Stimulated activated CD4-positive, alpha-beta T cell treated with anti-CD3 and anti-CD28 coated beads, Interleukin-4, amount 100 ng/mL, for 48 hours (primary cell): ENCODE results near the gene NDFIP1.
"Not testable (repeated sequence)": the region's sequence is repeated elsewhere in the genome, so short reads cannot be mapped to it uniquely, and the experiment has no call there.

Experiments used
- DNase-seq, 2 donors: peaks; one replicate each; pipeline ENCODE4 v3.0.0-alpha.2; 2020; ENCODE audit warnings: low read depth in 2 of 2

NDFIP1 gene

DNA sequence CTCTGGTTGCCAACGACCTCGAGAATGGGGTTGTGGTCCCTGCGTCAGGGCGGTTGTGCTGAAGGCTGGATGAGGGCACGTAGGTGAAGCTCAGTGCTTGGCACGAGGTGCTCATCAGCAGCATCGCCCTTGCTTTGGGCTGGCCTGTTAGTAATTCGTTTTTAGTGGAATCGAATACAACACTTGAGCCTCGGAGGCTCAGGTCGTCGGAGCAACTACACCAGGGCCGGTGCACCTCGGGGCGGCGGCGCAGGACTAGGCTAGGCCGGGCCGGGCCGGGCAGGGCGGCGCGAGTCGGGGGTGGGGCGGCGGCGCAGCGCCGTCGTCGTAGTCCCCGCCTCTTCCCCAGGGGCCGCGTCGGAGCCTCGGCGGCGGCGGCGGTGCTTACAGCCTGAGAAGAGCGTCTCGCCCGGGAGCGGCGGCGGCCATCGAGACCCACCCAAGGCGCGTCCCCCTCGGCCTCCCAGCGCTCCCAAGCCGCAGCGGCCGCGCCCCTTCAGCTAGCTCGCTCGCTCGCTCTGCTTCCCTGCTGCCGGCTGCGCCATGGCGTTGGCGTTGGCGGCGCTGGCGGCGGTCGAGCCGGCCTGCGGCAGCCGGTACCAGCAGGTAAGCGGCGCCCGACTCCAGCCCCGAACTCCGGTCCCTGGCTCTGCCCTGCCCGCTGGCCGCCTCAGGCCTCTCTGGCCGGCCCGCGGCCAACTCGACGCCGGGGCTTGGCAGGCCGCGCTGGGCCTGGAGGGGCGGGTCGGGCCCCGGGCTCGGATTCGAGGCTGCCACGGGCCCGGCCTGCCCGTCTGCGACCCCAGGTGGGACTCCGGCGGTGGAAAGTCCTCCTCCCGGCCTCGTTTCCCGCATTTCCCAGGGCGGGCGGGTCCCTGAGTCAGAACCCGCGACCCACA, at the start of gene NDFIP1:
Gene NDFIP1 (plus strand): TSS at position 348 of the 899 bp plus-strand sequence. CDS start 196 bp downstream, at position 544.
- peak; percentile 81 to 84 for DNase-seq

DNA sequence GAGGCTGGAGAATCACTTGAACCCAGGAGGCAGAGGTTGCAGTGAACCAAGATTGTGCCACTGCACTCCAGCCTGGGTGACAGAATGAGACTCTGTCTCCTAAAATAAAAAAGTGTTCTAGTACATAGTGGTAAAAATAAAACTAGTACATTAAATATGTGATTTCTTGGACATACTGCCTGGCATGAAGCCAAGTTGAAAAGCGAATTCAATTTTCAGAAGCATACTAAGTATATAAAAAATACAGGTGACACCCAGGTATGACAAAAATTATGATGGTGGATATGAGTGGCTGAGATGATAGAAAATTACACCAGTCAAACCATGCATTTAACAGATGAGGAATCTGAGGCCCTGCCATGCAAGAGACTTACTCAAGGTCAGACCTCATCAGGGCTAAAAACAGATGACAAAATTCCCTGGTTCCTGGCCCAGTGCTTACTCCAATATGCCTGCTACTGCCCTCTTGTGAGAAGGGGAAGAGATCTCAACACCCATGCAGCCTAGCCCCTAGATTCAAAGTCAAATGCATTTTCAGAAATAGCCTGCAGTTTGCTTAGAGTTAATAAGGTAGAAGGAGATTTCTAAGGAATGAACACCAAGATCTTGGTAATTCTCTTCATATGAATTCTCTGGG, 49.2 kb upstream of the NDFIP1 start:
- no peak for DNase-seq

DNA sequence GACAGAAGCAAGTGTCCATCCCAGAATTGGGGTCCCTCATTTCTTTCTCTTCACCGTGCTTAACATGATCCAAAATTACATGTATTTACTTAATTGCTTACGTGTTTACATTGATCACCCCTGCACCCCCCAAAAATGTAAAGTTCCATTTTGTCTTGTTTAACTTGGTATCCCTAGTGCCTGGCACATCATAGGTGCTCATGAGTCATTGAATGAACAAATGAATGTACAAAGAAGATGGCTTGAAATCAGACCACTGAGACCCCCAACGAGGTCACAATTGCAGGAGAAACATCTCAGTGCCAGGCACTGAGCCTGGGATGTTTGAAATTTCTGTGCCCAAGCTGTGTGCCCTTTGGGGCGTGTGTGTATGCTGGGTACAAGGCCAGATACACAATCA, 45.2 kb upstream of the NDFIP1 start:
- no peak for DNase-seq

GRCh38 chr5:142063878-142064331, 44.7 kb upstream of the NDFIP1 start:
- no peak for DNase-seq

DNA sequence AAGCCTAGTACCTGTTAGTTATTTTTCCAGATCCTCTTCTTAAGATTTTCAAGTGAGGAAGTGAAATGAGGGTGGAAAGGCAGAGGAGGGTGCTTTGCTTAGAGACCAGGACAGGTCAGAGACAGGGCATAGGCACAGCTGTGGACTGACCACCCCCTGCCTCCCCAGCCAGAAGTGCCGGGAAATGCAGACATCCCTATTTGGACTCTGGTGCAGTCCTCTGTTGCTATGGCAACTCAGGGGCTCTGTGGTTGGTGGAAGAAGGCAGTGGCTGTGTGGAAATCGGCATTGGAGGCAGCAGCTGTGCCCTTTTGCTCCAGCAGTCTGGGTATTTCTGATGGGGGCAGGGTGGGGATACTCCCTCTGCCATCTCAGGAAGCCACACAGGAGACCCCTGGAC, 43.3 kb upstream of the NDFIP1 start:
- no peak for DNase-seq

- no peak for DNase-seq
Measured at GRCh38 chr5:142069606-142070399, 38.8 kb upstream of the NDFIP1 start.

DNA sequence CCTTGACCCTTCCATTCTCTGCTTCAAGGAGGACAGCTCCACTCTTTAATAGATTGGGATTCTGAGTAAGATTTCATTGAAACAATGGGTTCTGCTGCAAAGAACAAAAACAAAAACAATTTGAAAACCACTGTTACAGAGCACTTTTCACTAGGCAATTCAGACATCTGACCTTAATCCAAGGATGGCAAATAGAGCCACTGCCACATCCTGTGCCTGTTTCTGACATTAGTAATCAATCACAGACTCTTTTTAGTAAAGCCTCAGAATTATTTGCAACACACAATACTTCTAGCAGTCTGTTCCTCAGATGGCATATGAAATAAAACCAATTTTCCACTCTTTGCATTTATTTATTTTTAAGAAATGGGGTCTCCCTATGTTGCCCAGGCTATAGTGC, 37.8 kb upstream of the NDFIP1 start:
- no peak for DNase-seq

DNA sequence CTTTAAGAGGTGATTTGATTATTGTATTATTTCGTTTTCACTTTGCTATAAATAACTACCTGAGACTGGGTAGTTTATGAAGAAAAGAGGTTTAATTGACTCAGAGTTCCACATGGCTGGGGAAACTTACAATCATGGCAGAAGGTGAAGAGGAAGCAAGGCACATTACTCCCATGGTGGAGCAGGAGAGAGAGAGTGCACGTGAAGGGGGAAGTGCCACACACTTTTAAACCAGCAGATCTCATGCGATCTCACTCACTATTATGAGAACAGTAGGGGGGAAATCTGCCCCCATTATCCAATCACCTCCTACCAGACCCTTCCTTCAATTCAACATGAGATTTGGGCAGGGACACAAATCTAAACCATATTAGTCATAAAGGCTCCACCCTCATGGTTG, 36.1 kb upstream of the NDFIP1 start:
- DNase-seq: no peak

DNA sequence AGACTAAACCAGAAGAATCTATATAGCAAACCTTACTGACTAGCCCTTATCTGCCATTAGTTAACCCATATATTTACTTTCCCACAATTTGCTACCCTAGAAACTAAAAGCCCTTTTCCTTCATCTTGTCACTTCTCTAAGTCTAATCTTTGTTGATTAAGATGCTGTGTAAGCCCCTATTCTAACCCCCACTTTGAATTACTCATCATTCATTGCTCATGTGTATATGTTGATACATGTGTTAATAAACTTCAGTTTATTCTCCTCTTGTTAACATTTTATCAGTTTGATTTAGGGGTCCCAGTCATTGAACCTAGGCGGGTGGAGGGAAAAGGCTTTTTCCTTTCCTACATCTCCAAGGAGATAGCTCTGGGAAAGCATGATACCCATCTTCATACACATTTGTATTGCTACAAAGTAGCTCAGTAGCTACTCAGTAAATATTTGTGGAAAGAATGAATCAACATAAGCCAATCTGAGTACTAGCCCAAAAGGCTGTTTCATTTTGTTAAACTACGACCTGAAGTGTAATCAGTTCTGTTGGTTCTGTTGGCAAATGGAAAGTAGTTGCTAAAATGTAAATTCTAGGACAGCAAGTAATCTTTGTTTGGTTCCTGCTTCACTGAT, 35.1 kb upstream of the NDFIP1 start:
- no peak for DNase-seq

DNA sequence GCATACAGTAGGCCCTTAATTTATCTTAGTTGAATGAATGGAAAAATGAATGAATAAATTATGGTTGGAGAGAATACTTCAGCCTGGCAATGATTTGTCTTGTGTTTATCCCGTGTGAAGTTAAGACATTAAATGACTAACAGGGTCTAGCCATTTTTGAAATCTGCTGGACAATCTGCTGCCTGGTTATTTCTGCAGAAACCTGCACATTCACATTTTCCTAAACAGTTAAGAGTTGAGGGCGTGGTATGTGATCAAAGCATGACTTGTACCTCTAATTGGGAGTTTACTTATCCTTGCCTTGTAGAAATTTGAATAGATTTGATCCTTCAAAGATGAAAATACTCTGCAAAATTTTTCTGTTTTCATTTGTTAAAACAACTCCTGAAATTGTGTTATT, 34.6 kb upstream of the NDFIP1 start:
- DNase-seq: no peak

DNA sequence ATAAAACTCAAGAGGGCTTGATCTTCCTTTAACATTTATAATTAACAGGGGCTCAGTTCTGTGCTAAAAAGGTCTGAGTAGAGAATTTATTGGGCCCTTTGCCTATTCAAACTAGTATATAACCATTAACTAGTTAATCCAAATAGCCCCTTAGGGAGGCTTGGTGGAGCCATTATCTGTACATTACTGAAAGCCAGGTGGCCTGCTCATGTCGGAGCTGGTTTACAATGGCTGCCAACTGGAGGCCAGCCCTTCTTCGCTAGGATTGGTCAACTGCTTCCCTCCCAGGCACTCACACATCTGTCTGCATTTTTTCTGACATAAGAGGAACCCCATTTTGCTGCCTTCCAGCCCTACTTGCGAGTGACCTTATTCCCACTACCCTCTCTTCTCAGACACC, 30.4 kb upstream of the NDFIP1 start:
- no peak for DNase-seq

DNA sequence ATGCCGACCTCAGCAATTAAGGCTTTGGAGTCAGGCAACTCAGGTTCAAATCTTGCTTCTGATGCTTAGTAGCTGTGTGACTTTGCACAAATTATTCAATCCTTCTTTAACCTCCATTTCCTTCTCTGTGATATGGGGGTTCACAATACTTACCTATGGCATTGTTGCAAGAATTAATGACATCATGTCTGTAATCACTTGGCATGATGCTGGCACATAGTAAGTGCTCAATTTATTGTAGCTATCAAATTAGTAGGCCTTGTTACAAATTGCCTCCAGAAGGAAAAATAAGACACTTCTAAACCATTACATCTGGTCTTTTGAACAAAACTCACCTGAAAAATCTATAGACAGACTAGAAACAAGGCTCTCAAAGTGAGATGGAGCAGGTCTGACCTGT, 29.9 kb upstream of the NDFIP1 start:
- no peak for DNase-seq

- no peak for DNase-seq
Measured at GRCh38 chr5:142079306-142079721, 29.3 kb upstream of the NDFIP1 start.

DNA sequence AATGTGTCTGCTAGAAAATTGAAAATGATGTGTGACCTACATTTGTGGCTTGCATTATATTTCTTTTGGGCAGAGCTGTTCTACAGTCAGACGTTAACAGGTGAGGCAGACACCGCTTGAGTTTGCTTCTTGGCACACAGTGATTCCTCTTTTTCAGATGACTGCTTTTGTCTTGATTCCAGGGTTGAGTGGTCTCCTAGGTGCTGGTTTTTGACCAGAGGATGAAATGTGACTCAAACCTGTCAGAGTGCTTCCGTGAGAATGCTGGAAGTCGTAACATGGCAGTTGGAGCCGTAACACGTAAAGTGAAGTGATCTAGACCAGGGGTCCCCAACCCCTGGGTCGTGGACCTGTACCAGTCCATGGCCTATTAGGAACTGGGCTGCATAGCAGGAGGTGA, 28.3 kb upstream of the NDFIP1 start:
- no peak for DNase-seq

- no peak for DNase-seq
Measured at GRCh38 chr5:142082182-142082781, 26.3 kb upstream of the NDFIP1 start.

DNA sequence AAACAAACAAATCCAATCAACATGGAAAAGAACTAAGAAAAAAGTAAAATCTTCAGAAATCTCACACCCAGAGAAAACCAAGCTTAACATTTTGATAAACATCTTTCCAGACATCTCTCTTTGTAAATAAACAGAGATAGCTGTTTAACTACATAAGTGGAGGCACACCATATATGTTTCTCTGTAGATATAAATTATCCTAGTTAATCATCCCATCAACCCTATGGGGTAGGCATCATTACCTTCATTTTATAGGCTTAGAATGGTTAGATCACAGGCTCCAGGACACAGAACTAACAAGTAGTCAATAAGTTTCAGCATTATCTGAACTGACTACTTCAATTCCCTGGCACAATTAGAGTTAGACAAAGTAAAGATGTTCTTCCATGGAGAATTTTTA, 22.4 kb upstream of the NDFIP1 start:
- DNase-seq: no peak

GRCh38 chr5:142086679-142087078, 21.9 kb upstream of the NDFIP1 start:
- DNase-seq: no peak

DNA sequence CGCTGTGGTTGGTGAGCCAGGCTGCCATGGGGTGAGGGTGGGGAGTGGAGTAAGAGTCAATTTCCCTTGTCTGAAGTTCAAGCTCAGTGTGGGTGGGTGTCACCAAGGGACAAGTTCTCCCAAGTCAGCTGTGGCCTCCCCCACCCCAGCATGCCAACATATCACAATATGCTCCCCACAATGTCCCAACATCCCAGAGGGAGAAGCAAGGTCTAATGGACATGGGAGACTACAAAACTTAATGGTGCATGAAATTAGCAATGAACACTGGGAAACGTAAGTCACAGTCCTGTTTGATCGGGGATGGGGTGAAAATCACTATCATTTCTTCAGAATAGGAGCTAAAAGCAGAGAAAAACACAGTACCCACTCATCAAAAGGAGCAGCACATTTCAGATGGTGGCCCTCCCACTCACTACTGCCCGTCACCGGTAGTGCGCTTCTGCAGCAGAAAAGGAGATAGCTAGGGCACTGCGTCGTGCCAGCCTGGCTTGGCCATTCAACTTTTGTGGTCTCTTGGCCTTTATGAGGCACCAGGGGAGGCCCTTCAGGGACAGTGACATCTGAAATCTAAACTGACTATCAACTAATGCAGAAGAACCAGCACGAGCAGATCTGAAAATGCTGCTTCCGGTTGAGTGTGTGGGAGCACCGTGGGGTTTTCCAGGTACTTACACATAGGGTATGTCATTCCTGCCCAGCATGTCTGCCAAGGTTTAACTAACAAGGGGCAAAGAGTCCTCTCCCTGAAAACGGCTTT, 20.5 kb upstream of the NDFIP1 start:
- peak in 1 of 2 donors; percentile 50 for DNase-seq

- not testable (repeated sequence) for DNase-seq
Measured at GRCh38 chr5:142088855-142089479, 19.6 kb upstream of the NDFIP1 start.

DNA sequence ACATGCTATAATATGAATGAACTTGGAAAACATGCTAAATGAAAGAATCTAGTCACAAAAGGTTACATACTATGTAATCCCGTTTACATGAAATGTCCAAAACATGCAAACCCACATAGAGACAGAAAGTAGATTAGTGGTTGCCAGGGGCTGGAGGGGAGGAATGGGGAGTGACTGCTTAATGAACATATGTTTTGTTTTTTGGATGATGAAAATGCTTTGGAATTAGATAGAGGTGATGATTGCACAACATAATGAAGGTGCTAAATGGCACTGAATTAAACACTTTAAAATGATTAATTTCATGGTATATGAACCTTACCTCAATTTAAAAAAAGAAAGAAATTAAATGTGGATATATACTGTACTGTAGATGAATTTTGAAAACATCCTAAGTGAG, 17.6 kb upstream of the NDFIP1 start:
- no peak for DNase-seq
